ENCODE results near the gene PREP.

PREP gene

GRCh38 chr6:105302617-105303128 lies 100.2 kb downstream of the PREP start:
- Histone ChIP-seq H3K27me3 (ENCODE audit: low read length) (no peaks in the 10 kb centered on the region), H3K27ac (ENCODE audit: low read depth, low read length) (no peak overlapping the region), H3K36me3 (ENCODE audit: low read length) (no peaks in the 10 kb centered on the region), H3K9me3 (ENCODE audit: insufficient read depth, low read length) (no peaks in the 10 kb centered on the region), H3K9me2 (replicated peaks; ENCODE audit: insufficient read depth, low read length) (no peaks in the 10 kb centered on the region), H2AFZ (ENCODE audit: low read depth, low read length, severe bottlenecking) (no peak overlapping the region), H3K4me3 (ENCODE audit: insufficient read depth, low read length, poor library complexity, severe bottlenecking) (no peak overlapping the region), H3K4me2 (ENCODE audit: low read depth, low read length, poor library complexity, severe bottlenecking) (no peak overlapping the region), H4K20me1 (ENCODE audit: low read depth, low read length) (no peaks in the 10 kb centered on the region), H3K9ac (ENCODE audit: low read length) (no peak overlapping the region), H3K79me2 (ENCODE audit: insufficient read depth, low read length) (no peaks in the 10 kb centered on the region), H3F3A (ENCODE audit: insufficient read depth) (no peaks in the 10 kb centered on the region)
- TF ChIP-seq EZH2phosphoT487 (conservative IDR thresholded peaks at IDR 0.05; ENCODE audit: low read length), result no peak

GRCh38 chr6:105301756-105302616 lies 100.9 kb downstream of the PREP start:
- Histone ChIP-seq H3K79me2 (ENCODE audit: insufficient read depth, low read length) (no peaks in the 10 kb centered on the region), H3K4me3 (ENCODE audit: insufficient read depth, low read length, poor library complexity, severe bottlenecking) (no peak overlapping the region), H3K27me3 (ENCODE audit: low read length) (no peaks in the 10 kb centered on the region), H3K9ac (ENCODE audit: low read length) (no peak overlapping the region), H2AFZ (ENCODE audit: low read depth, low read length, severe bottlenecking) (no peak overlapping the region), H3F3A (ENCODE audit: insufficient read depth) (no peaks in the 10 kb centered on the region), H3K36me3 (ENCODE audit: low read length) (no peaks in the 10 kb centered on the region), H3K9me2 (replicated peaks; ENCODE audit: insufficient read depth, low read length) (no peaks in the 10 kb centered on the region), H3K9me3 (ENCODE audit: insufficient read depth, low read length) (no peaks in the 10 kb centered on the region), H3K4me2 (ENCODE audit: low read depth, low read length, poor library complexity, severe bottlenecking) (no peak overlapping the region), H4K20me1 (ENCODE audit: low read depth, low read length) (no peaks in the 10 kb centered on the region), H3K27ac (ENCODE audit: low read depth, low read length) (no peak overlapping the region)
- TF ChIP-seq CTCF (IDR thresholded peaks at IDR 0.05; ENCODE audit: insufficient read depth, low read length, poor library complexity, severe bottlenecking), result no peak
- no peak for TF ChIP-seq EZH2phosphoT487 (conservative IDR thresholded peaks at IDR 0.05; ENCODE audit: low read length)

- H2AFZ ChIP-seq (ENCODE audit: low read depth, low read length, severe bottlenecking), result no peak overlapping the region
- H3K27ac ChIP-seq (ENCODE audit: low read depth, low read length), result no peak overlapping the region
- H3K9me3 ChIP-seq (ENCODE audit: insufficient read depth, low read length), result no peaks in the 10 kb centered on the region
- no peak overlapping the region for H3K9ac ChIP-seq (ENCODE audit: low read length)
- no peaks in the 10 kb centered on the region for H3K79me2 ChIP-seq (ENCODE audit: insufficient read depth, low read length)
- no peaks in the 10 kb centered on the region for H3K27me3 ChIP-seq (ENCODE audit: low read length)
- H3F3A ChIP-seq (ENCODE audit: insufficient read depth), result no peaks in the 10 kb centered on the region
- no peak for TF ChIP-seq CTCF (IDR thresholded peaks at IDR 0.05; ENCODE audit: insufficient read depth, low read length, poor library complexity, severe bottlenecking)
- TF ChIP-seq EZH2phosphoT487 (conservative IDR thresholded peaks at IDR 0.05; ENCODE audit: low read length), result no peak
- H3K4me2 ChIP-seq (ENCODE audit: low read depth, low read length, poor library complexity, severe bottlenecking), result no peak overlapping the region
- no peak overlapping the region for H3K4me3 ChIP-seq (ENCODE audit: insufficient read depth, low read length, poor library complexity, severe bottlenecking)
- H3K36me3 ChIP-seq (ENCODE audit: low read length), result no peaks in the 10 kb centered on the region
- H4K20me1 ChIP-seq (ENCODE audit: low read depth, low read length), result no peaks in the 10 kb centered on the region
- H3K9me2 ChIP-seq (replicated peaks; ENCODE audit: insufficient read depth, low read length), result no peaks in the 10 kb centered on the region
Observed at GRCh38 chr6:105301072-105301503, 101.8 kb downstream of the PREP start.

- Histone ChIP-seq H3K9me2 (replicated peaks; ENCODE audit: insufficient read depth, low read length) (no peaks in the 10 kb centered on the region), H4K20me1 (ENCODE audit: low read depth, low read length) (no peaks in the 10 kb centered on the region), H3K27ac (ENCODE audit: low read depth, low read length) (no peak overlapping the region), H2AFZ (ENCODE audit: low read depth, low read length, severe bottlenecking) (no peak overlapping the region), H3K27me3 (ENCODE audit: low read length) (no peaks in the 10 kb centered on the region), H3K9ac (ENCODE audit: low read length) (no peak overlapping the region), H3K4me3 (ENCODE audit: insufficient read depth, low read length, poor library complexity, severe bottlenecking) (no peak overlapping the region), H3F3A (ENCODE audit: insufficient read depth) (no peaks in the 10 kb centered on the region), H3K36me3 (ENCODE audit: low read length) (no peaks in the 10 kb centered on the region), H3K9me3 (ENCODE audit: insufficient read depth, low read length) (no peaks in the 10 kb centered on the region), H3K79me2 (ENCODE audit: insufficient read depth, low read length) (no peaks in the 10 kb centered on the region), H3K4me2 (ENCODE audit: low read depth, low read length, poor library complexity, severe bottlenecking) (no peak overlapping the region)
- TF ChIP-seq EZH2phosphoT487 (conservative IDR thresholded peaks at IDR 0.05; ENCODE audit: low read length) (no peak), CTCF (IDR thresholded peaks at IDR 0.05; ENCODE audit: insufficient read depth, low read length, poor library complexity, severe bottlenecking) (no peak)
Observed at GRCh38 chr6:105300090-105300489, 102.8 kb downstream of the PREP start.
